Parathyroid adenoma (tissue), 2 donors: ENCODE results near the gene TTC13.

Experiments used
- H2AFZ ChIP-seq: fragments of 300-600 bp; sonication (generic); one replicate; pipeline ENCODE4 v1.7.0; 2017; ENCODE audit warnings: antibody characterized with exemption, mild to moderate bottlenecking
- H3K27ac ChIP-seq: fragments of 300-600 bp; sonication (generic); one replicate; pipeline ENCODE4 v1.7.0; 2017
- H3K27me3 ChIP-seq: fragments of 300-600 bp; sonication (generic); one replicate; pipeline ENCODE4 v1.7.0; 2017; ENCODE audit warnings: low read length; ENCODE audit not compliant: control insufficient read depth, insufficient read depth
- H3K36me3 ChIP-seq: fragments of 300-600 bp; sonication (generic); one replicate; pipeline ENCODE4 v1.7.0; 2017; ENCODE audit warnings: low read length; ENCODE audit not compliant: control insufficient read depth, insufficient read depth
- H3K4me1 ChIP-seq: fragments of 300-600 bp; sonication (generic); one replicate; pipeline ENCODE4 v1.7.0; 2017; ENCODE audit warnings: control low read depth
- H3K4me2 ChIP-seq: fragments of 300-600 bp; sonication (generic); one replicate; pipeline ENCODE4 v1.7.0; 2017; ENCODE audit warnings: low read length
- H3K4me3 ChIP-seq: fragments of 300-600 bp; sonication (generic); one replicate; pipeline ENCODE4 v1.7.0; 2017; ENCODE audit warnings: low read depth, low read length
- H3K79me2 ChIP-seq: fragments of 300-600 bp; sonication (generic); one replicate; pipeline ENCODE4 v1.7.0; 2017; ENCODE audit warnings: control low read depth
- H3K9ac ChIP-seq: fragments of 300-600 bp; sonication (generic); one replicate; pipeline ENCODE4 v1.7.0; 2017; ENCODE audit warnings: mild to moderate bottlenecking
- H3K9me3 ChIP-seq: fragments of 300-600 bp; sonication (generic); one replicate; pipeline ENCODE4 v1.7.0; 2017; ENCODE audit warnings: low read length; ENCODE audit not compliant: control insufficient read depth
- TF ChIP-seq, protein P1 (sequence below): fragments of 300-600 bp; sonication (generic); IDR thresholded peaks from one replicate; pipeline ENCODE4 v1.7.0; 2017; ENCODE audit warnings: antibody characterized with exemption, mild to moderate bottlenecking
- donor health status: primary hyperparathyroidism.

Gene TTC13

DNA sequence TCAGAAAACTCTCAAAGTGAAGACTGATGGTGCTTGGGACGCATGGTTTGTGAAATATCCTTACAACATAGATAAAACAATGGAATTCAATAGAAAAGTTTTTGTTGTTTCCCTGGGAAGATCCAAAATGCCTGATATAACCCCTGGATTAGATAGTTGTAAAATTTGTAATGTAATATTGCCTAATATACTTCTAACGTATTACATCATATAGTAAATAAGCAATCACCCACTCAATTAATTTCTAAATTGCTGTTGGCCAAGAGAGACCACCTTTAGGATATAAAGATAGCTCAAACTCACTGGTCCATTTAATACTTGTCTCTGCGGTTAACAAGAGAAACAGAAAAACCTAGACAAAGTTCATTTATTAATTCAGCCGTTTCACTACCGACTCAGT, 42.2 kb downstream of the TTC13 start:
- no peak overlapping the region for H2AFZ ChIP-seq
- no peaks in the 10 kb centered on the region for H3K9me3 ChIP-seq
- no peaks in the 10 kb centered on the region for H3K4me1 ChIP-seq
- no peak overlapping the region for H3K4me3 ChIP-seq
- H3K27me3 ChIP-seq = no peaks in the 10 kb centered on the region
- no peak overlapping the region for H3K27ac ChIP-seq
- TF ChIP-seq, protein P1, sequence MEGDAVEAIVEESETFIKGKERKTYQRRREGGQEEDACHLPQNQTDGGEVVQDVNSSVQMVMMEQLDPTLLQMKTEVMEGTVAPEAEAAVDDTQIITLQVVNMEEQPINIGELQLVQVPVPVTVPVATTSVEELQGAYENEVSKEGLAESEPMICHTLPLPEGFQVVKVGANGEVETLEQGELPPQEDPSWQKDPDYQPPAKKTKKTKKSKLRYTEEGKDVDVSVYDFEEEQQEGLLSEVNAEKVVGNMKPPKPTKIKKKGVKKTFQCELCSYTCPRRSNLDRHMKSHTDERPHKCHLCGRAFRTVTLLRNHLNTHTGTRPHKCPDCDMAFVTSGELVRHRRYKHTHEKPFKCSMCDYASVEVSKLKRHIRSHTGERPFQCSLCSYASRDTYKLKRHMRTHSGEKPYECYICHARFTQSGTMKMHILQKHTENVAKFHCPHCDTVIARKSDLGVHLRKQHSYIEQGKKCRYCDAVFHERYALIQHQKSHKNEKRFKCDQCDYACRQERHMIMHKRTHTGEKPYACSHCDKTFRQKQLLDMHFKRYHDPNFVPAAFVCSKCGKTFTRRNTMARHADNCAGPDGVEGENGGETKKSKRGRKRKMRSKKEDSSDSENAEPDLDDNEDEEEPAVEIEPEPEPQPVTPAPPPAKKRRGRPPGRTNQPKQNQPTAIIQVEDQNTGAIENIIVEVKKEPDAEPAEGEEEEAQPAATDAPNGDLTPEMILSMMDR = no peak
- H3K4me2 ChIP-seq = no peak overlapping the region
- H3K79me2 ChIP-seq = no peaks in the 10 kb centered on the region
- H3K36me3 ChIP-seq = no peaks in the 10 kb centered on the region
- no peak overlapping the region for H3K9ac ChIP-seq

- no peaks in the 10 kb centered on the region for H3K9me3 ChIP-seq
- no peaks in the 10 kb centered on the region for H3K4me1 ChIP-seq
- H3K79me2 ChIP-seq = no peaks in the 10 kb centered on the region
- no peak overlapping the region for H3K27ac ChIP-seq
- no peak overlapping the region for H2AFZ ChIP-seq
- no peaks in the 10 kb centered on the region for H3K36me3 ChIP-seq
- no peak overlapping the region for H3K9ac ChIP-seq
- no peak overlapping the region for H3K4me2 ChIP-seq
- H3K4me3 ChIP-seq = no peak overlapping the region
- TF ChIP-seq, protein P1 = no peak
- no peaks in the 10 kb centered on the region for H3K27me3 ChIP-seq
Measured at GRCh38 chr1:230935852-230936251, 42.8 kb downstream of the TTC13 start.

DNA sequence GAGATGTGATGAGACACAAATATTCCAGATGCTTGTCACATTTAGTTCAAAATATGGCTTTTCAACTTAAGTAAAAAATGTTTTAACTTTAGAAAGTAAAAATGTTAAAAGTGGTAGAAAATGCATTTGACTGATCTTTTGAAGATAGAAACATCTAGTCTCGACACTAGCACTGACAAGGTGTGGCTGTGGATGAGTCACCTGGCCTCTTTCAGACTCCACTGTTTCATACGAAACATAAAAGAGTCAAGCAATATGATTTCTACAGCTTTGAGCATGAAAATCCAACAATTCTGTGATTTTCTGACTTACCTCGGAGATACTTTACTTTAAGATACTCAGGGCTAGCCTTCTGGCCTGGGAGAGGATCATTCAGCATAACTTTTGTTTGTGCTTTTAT, 47.7 kb downstream of the TTC13 start:
- no peaks in the 10 kb centered on the region for H3K9me3 ChIP-seq
- no peak overlapping the region for H3K4me3 ChIP-seq
- H3K27me3 ChIP-seq = no peaks in the 10 kb centered on the region
- TF ChIP-seq, protein P1 = no peak
- H3K36me3 ChIP-seq = no peaks in the 10 kb centered on the region
- no peak overlapping the region for H2AFZ ChIP-seq
- H3K79me2 ChIP-seq = no peaks in the 10 kb centered on the region
- no peak overlapping the region for H3K9ac ChIP-seq
- no peak overlapping the region for H3K27ac ChIP-seq
- H3K4me1 ChIP-seq = no peaks in the 10 kb centered on the region
- no peak overlapping the region for H3K4me2 ChIP-seq

DNA sequence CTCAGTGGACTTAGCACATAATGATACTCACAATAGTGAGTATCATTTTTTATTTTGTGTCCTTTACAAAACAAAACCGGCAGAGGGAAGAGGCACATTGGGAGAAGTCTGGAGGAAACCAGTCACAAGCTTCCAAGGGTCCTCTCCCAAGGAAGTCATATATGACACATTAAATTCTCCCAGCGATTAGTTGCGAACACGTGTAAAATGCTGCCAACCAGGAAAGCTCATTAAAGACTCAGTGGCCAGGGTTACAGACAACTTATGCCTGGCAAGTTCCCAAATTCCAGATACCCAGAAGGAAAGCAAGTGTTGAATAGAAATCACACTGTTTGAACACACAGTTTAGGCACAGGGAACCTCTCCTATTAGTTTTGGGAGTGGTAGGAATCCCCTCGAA, 52.5 kb downstream of the TTC13 start:
- Histone ChIP-seq H3K79me2 (no peaks in the 10 kb centered on the region), H3K9ac (no peak overlapping the region), H3K4me3 (no peak overlapping the region), H3K36me3 (no peaks in the 10 kb centered on the region), H3K4me2 (no peak overlapping the region), H3K27ac (no peak overlapping the region), H2AFZ (no peak overlapping the region), H3K27me3 (no peaks in the 10 kb centered on the region), H3K9me3 (no peaks in the 10 kb centered on the region), H3K4me1 (no peaks in the 10 kb centered on the region)
- TF ChIP-seq, protein P1 = no peak

DNA sequence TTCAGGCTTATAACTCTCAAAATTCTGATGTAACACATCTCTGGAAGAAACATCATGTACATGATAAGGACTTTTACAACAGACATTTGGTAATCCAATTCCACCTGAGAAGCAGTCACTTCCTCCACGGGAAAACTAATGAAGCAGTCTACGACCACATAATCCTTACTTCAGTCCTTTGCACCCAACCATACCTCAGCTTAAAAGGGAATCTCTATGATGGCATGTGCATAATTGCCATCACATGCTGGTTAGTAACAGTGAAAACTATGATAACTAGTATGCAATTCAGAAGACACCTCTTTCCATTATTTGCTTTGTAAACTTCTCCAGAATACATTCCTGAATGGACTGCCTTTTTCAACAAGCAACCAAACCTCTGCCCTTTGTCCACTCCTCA, 53.1 kb downstream of the TTC13 start:
- Histone ChIP-seq H3K9ac (no peak overlapping the region), H3K27me3 (no peaks in the 10 kb centered on the region), H3K4me2 (no peak overlapping the region), H3K36me3 (no peaks in the 10 kb centered on the region), H3K4me1 (no peaks in the 10 kb centered on the region), H3K9me3 (no peaks in the 10 kb centered on the region), H3K4me3 (no peak overlapping the region), H2AFZ (no peak overlapping the region), H3K27ac (no peak overlapping the region), H3K79me2 (no peaks in the 10 kb centered on the region)
- TF ChIP-seq, protein P1 = no peak
